WTC11 (cell line): ENCODE measurements around the gene KIAA1958. TPM values are rescaled to one million over a fixed set of nuclear protein-coding genes. Genes with fewer than 3 reads are reported as not detected.

Source experiments
- ATAC-seq: fragments of 200-7000 bp; cut with Tn5 transposase; 2 replicates; pipeline ENCODE4 v1.10.0; 2021; ENCODE audit warnings: mild to moderate bottlenecking, moderate library complexity
- CTCF ChIA-PET: fragments of 300-600 bp; sonication (Branson Sonifier 250); formaldehyde crosslinking; loops from one replicate; lab custom pipeline; 2021; ENCODE audit warnings: antibody characterized with exemption; lab: Charles Lee
- POLR2A ChIA-PET: fragments of 350-600 bp; sonication (Branson Sonifier 250); formaldehyde crosslinking; loops from one replicate; lab custom pipeline; 2021; ENCODE audit warnings: antibody characterized with exemption; lab: Charles Lee
- DNase-seq: peaks from one replicate; pipeline ENCODE4 v3.0.0; 2021; ENCODE audit warnings: low spot score
- H3K27ac Mint-ChIP-seq: 2 replicates; pipeline ENCODE4 v1.8.0; 2021; ENCODE audit warnings: mixed read lengths
- H3K27me3 Mint-ChIP-seq: 2 replicates; pipeline ENCODE4 v1.8.0; 2021; ENCODE audit warnings: low read depth, mild to moderate bottlenecking, moderate library complexity, mixed read lengths
- H3K36me3 Mint-ChIP-seq: 2 replicates; pipeline ENCODE4 v1.8.0; 2021; ENCODE audit warnings: mixed read lengths
- H3K4me1 Mint-ChIP-seq: 2 replicates; pipeline ENCODE4 v1.8.0; 2022; ENCODE audit warnings: mixed read lengths
- H3K4me3 Mint-ChIP-seq: 2 replicates; pipeline ENCODE4 v1.8.0; 2021; ENCODE audit warnings: mild to moderate bottlenecking, moderate library complexity, mixed read lengths
- H3K9me3 Mint-ChIP-seq: 2 replicates; pipeline ENCODE4 v1.8.0; 2021; ENCODE audit warnings: mixed read lengths
- CBFB ChIP-seq: sonication (generic); formaldehyde crosslinking; IDR thresholded peaks from 2 replicates; pipeline ENCODE4 v1.8.1; 2022; ENCODE audit warnings: mild to moderate bottlenecking, low read depth, missing genetic modification reagents
- E2F4 ChIP-seq: sonication (generic); formaldehyde crosslinking; IDR thresholded peaks from 2 replicates; pipeline ENCODE4 v1.8.1; 2022; ENCODE audit warnings: low read depth, mild to moderate bottlenecking, moderate library complexity, missing genetic modification reagents, borderline replicate concordance
- E2F5 ChIP-seq: sonication (generic); formaldehyde crosslinking; IDR thresholded peaks from 2 replicates; pipeline ENCODE4 v1.8.1; 2022; ENCODE audit warnings: mild to moderate bottlenecking, moderate library complexity, missing genetic modification reagents
- ERG ChIP-seq: fragments of 250-450 bp; sonication (Bioruptor Pico); IDR thresholded peaks from 2 replicates; pipeline ENCODE4 v1.8.0; 2021; ENCODE audit warnings: mild to moderate bottlenecking
- FOXP1 ChIP-seq: sonication (generic); formaldehyde crosslinking; IDR thresholded peaks from 2 replicates; pipeline ENCODE4 v1.8.0; 2022; ENCODE audit warnings: missing genetic modification reagents, mild to moderate bottlenecking, moderate library complexity, borderline replicate concordance
- HMGA2 ChIP-seq: fragments of 250-450 bp; sonication (Bioruptor Pico); IDR thresholded peaks from 2 replicates; pipeline ENCODE4 v1.4.0; 2021; ENCODE audit warnings: mild to moderate bottlenecking, moderate library complexity
- IRF2 ChIP-seq: sonication (generic); formaldehyde crosslinking; IDR thresholded peaks from 2 replicates; pipeline ENCODE4 v1.8.0; 2022; ENCODE audit warnings: low read depth, missing genetic modification reagents, borderline replicate concordance
- NR2C2 ChIP-seq: sonication (generic); formaldehyde crosslinking; IDR thresholded peaks from 2 replicates; pipeline ENCODE4 v1.8.0; 2022; ENCODE audit warnings: mild to moderate bottlenecking, missing genetic modification reagents
- PREB ChIP-seq: sonication (generic); formaldehyde crosslinking; IDR thresholded peaks from 2 replicates; pipeline ENCODE4 v1.8.1; 2022; ENCODE audit warnings: mild to moderate bottlenecking, missing genetic modification reagents, moderate library complexity, borderline replicate concordance
- SP1 ChIP-seq: sonication (generic); formaldehyde crosslinking; conservative IDR thresholded peaks from 2 replicates; pipeline ENCODE4 v1.8.1; 2022; ENCODE audit warnings: missing genetic modification reagents
- TCF7 ChIP-seq: sonication (generic); formaldehyde crosslinking; IDR thresholded peaks from 2 replicates; pipeline ENCODE4 v1.8.0; 2022; ENCODE audit warnings: mild to moderate bottlenecking, low read depth, missing genetic modification reagents, moderate library complexity
- ZNF232 ChIP-seq: sonication (generic); formaldehyde crosslinking; IDR thresholded peaks from 2 replicates; pipeline ENCODE4 v1.8.0; 2022; ENCODE audit warnings: mild to moderate bottlenecking, missing genetic modification reagents
- ZNF281 ChIP-seq: sonication (generic); formaldehyde crosslinking; IDR thresholded peaks from 2 replicates; pipeline ENCODE4 v1.8.0; 2023; ENCODE audit warnings: mild to moderate bottlenecking, missing genetic modification reagents
- ZNF416 ChIP-seq: fragments of 250-450 bp; sonication (Bioruptor Pico); IDR thresholded peaks from 2 replicates; pipeline ENCODE4 v1.9.0; 2021; ENCODE audit warnings: mild to moderate bottlenecking, inconsistent platforms
- ZNF425 ChIP-seq: fragments of 250-450 bp; sonication (Bioruptor Pico); conservative IDR thresholded peaks from 2 replicates; pipeline ENCODE4 v1.9.0; 2021; ENCODE audit warnings: mild to moderate bottlenecking
- ZNF671 ChIP-seq: fragments of 250-450 bp; sonication (Bioruptor Pico); IDR thresholded peaks from 2 replicates; pipeline ENCODE4 v1.8.0; 2021; ENCODE audit warnings: mild to moderate bottlenecking
- total RNA-seq: library from RNA; stranded (reverse); gene quantifications from 3 replicates; pipeline ENCODE4 v1.2.3, GENCODE V29; 2021

Gene KIAA1958
- total RNA-seq, 1 experiment from 2014 or later: 41.0 TPM

- Mint-ChIP-seq H3K9me3 (no peaks in the 10 kb centered on the region), H3K36me3 (no peaks in the 10 kb centered on the region), H3K27ac (no peak overlapping the region), H3K4me1 (peaks cover 14% of the 10 kb centered on the region), H3K27me3 (no peaks in the 10 kb centered on the region), H3K4me3 (no peak overlapping the region)
- no peak for ATAC-seq
- no peak for DNase-seq
- CTCF ChIA-PET: no interaction called here
- POLR2A ChIA-PET: no interaction called here
- TF ChIP-seq NR2C2 (CRISPR knock-in tag): no peak
- TF ChIP-seq HMGA2 (CRISPR knock-in tag): peak; percentile 90; the same call in 1 of the 2 replicates
These were observed 118.2 kb downstream of the KIAA1958 start for GRCh38 chr9:112604790-112605189.

- no peak for DNase-seq
- ATAC-seq: no peak
- CTCF ChIA-PET: no interaction called here
- Mint-ChIP-seq H3K4me3 (no peak overlapping the region), H3K4me1 (peaks cover 11% of the 10 kb centered on the region), H3K27me3 (no peaks in the 10 kb centered on the region; the same call in 1 of the 2 replicates), H3K36me3 (no peaks in the 10 kb centered on the region), H3K9me3 (no peaks in the 10 kb centered on the region), H3K27ac (no peak overlapping the region)
- TF ChIP-seq ZNF232: no peak
- no peak for TF ChIP-seq FOXP1 (CRISPR knock-in tag)
- TF ChIP-seq ZNF281 (CRISPR knock-in tag): no peak
- TF ChIP-seq IRF2 (CRISPR knock-in tag): no peak
- no peak for TF ChIP-seq ZNF671
- no peak for TF ChIP-seq ZNF416 (CRISPR knock-in tag)
- no peak for TF ChIP-seq TCF7 (CRISPR knock-in tag)
- no peak for TF ChIP-seq CBFB
- TF ChIP-seq ERG (CRISPR knock-in tag): no peak
- TF ChIP-seq SP1 (CRISPR knock-in tag): no peak
- no peak for TF ChIP-seq E2F4 (CRISPR knock-in tag)
- POLR2A ChIA-PET: no interaction called here
These were observed 118.9 kb downstream of the KIAA1958 start for GRCh38 chr9:112605518-112605917.

- ChIA-PET POLR2A (no interaction called here), CTCF (no interaction called here)
- DNase-seq (no peak), ATAC-seq (no peak)
- Mint-ChIP-seq H3K27ac (no peak overlapping the region), H3K36me3 (no peaks in the 10 kb centered on the region), H3K9me3 (no peaks in the 10 kb centered on the region), H3K4me3 (no peak overlapping the region), H3K27me3 (no peaks in the 10 kb centered on the region; the same call in 1 of the 2 replicates), H3K4me1 (peaks cover 11% of the 10 kb centered on the region)
- TF ChIP-seq TCF7 (CRISPR knock-in tag) (no peak), ZNF425 (no peak), E2F5 (CRISPR knock-in tag) (no peak), PREB (no peak)
These were observed 119.5 kb downstream of the KIAA1958 start for GRCh38 chr9:112605963-112606699.
